ENCODE measurements around the gene TMEM179. TPM values are rescaled to one million over a fixed set of nuclear protein-coding genes. Genes with fewer than 3 reads are reported as not detected.
"Not testable (repeated sequence)": the region's sequence is repeated elsewhere in the genome, so short reads cannot be mapped to it uniquely, and the experiment has no call there.

The TMEM179 gene
- total RNA-seq, 3 donors from 2014 or later, result 0.64 to 8.4 (median 0.82) TPM

DNA sequence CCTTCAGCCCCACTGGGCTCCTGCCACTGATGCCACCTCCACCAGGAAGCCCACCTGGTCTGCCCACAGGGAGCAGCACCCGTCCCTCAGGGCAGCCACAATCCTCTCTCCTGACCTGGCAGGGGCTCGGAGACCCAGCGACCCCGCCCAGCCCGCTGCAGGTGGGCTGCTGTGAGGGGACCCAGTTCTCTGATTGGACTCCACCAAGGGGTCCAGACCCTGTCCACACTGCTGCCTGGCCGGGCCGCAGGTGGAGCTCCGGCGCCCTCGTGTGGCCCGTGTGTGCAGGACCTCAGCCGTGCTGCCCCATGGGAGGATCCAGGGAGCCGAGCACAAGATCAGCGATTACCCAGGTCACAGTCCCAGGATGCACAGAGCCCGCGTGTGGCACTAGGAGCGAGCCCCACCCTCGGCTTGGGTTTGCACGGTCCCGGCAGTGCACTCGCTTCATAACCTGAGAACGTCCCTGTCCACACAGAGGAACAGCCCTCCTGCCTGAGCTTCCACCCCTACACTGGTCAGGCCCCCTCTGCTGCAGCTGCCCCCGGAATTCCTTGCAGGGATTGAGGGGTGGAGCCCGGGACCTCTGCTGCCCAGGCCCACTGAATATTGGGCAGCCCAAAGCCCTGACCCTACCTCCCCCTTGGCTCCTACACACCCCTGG is 35.4 kb upstream of the TMEM179 start:
- Histone ChIP-seq H3K36me3 (ENCODE audit: low read depth) (no peaks in the 10 kb centered on the region), H3K4me1 (ENCODE audit: low read depth) (no peaks in the 10 kb centered on the region), H3K9me3 (no peaks in the 10 kb centered on the region), H3K4me3 (no peak overlapping the region)
- DNase-seq (peak in 2 of 3 donors; percentile 72 to 78), ATAC-seq (peak; percentile 90)
- intact Hi-C loops (cut with DNase I, micrococcal nuclease), result loop anchor here in 1 of 2 donors (10.0 kb wide), 1 partner anchor 505 kb away; the partner anchor contains the start of gene KIF26A
- peak; percentile 87 for TF ChIP-seq CTCF (IDR thresholded peaks at IDR 0.05)

DNA sequence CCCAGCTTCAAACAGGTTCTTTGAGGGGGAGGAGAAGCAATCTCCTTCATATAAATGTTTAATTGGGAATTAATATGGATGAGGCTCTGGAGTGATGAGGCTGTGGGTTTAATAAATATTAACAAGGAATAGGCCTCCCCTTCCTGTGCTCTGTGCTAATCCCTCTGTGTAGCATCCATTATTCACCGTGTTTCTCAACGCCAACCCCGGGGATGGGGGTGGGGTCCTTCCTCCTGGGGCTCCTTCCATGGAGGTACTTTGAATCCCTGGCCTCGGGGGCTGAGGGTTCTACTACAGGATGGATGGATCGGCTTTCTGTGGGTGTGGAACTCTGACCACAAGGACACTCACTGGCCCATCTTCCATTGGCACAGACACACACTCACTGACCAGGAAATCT is 34.9 kb upstream of the TMEM179 start:
- no peaks in the 10 kb centered on the region for H3K36me3 ChIP-seq (ENCODE audit: low read depth)
- intact Hi-C loops (cut with DNase I, micrococcal nuclease), result no loop called here
- DNase-seq, result no peak

DNA sequence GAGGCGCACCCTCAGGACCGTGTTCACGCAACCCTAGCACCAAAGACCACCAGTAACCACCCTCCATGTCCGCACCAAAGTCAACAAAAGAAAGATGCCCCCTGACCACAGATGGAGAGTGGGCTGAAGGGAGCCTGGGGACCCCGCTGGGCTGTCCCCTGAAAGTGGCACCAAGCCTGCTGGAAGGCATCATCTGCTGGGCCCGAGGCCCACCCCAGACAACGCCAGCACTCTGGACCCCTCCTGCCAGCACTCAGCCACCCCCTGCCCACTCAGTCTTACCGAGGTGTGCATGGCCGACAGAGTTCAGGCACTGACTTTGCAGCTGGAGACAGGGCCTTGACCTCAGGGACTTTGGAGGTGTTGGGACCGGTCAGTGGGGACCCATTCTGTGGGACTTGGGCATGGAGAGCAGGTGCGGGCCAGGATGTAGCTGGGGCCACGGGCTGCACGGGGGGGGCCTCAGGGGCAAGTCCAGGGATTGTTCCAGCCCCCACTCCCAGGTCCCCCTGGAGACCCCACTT is 34.4 kb upstream of the TMEM179 start:
- intact Hi-C loops (cut with DNase I, micrococcal nuclease), result no loop called here
- Histone ChIP-seq H3K9me3 (no peaks in the 10 kb centered on the region), H3K36me3 (ENCODE audit: low read depth) (no peaks in the 10 kb centered on the region), H3K4me1 (ENCODE audit: low read depth) (no peaks in the 10 kb centered on the region), H3K4me3 (no peak overlapping the region)
- no peak for TF ChIP-seq CTCF (IDR thresholded peaks at IDR 0.05)
- ATAC-seq (no peak), DNase-seq (no peak)

More for the DNA sequence above, 34.9 kb upstream of the TMEM179 start:
- no peaks in the 10 kb centered on the region for H3K9me3 ChIP-seq
- no peaks in the 10 kb centered on the region for H3K4me1 ChIP-seq (ENCODE audit: low read depth)
- TF ChIP-seq CTCF (IDR thresholded peaks at IDR 0.05), result no peak
- no peak for ATAC-seq
- H3K4me3 ChIP-seq, result no peak overlapping the region

- intact Hi-C loops (cut with DNase I, micrococcal nuclease), result no loop called here
- Histone ChIP-seq H3K9me3 (no peaks in the 10 kb centered on the region), H3K4me3 (no peak overlapping the region), H3K36me3 (ENCODE audit: low read depth) (no peaks in the 10 kb centered on the region), H3K4me1 (ENCODE audit: low read depth) (no peaks in the 10 kb centered on the region)
- no peak for TF ChIP-seq CTCF (IDR thresholded peaks at IDR 0.05)
- ATAC-seq (no peak), DNase-seq (no peak)
These were observed 33.6 kb upstream of the TMEM179 start for GRCh38 chr14:104638190-104638589.

- no peaks in the 10 kb centered on the region for H3K9me3 ChIP-seq
- intact Hi-C loops (cut with DNase I, micrococcal nuclease), result no loop called here
- H3K4me3 ChIP-seq, result no peak overlapping the region
- ATAC-seq (no peak), DNase-seq (no peak)
- no peak for TF ChIP-seq CTCF (IDR thresholded peaks at IDR 0.05)
- H3K4me1 ChIP-seq (ENCODE audit: low read depth), result no peaks in the 10 kb centered on the region
- H3K36me3 ChIP-seq (ENCODE audit: low read depth), result no peaks in the 10 kb centered on the region
These were observed 33.0 kb upstream of the TMEM179 start for GRCh38 chr14:104637546-104638003.

DNA sequence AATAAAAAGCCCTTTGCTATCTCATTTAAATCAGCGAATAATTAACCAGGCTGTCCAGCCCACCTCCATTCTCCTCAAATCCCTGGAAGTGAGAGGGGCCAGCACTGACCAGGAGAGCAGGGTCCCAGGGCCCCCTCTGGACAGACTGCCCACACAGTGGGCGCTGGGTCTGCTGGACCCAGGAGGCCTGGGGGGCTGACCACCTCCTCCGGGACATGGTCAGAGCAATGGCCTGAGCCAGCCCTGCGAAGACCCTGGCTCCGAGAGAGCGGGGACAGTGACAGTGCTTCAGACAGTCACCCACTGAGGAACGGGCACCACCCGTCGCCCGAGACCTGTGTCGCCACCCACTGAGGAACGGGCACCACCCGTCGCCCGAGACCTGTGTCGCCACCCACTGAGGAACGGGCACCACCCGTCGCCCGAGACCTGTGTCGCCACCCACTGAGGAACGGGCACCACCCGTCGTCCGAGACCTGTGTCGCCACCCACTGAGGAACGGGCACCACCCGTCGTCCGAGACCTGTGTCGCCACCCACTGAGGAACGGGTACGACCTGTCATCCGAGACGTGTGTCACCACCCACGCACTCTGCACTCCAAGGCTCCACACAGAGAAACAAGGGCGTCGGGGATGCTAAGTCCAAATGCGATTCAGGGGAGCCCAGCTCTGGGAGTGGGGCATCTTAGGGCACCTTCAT is 32.4 kb upstream of the TMEM179 start:
- H3K36me3 ChIP-seq (ENCODE audit: low read depth); intact Hi-C loops (cut with DNase I, micrococcal nuclease); H3K9me3 ChIP-seq; DNase-seq; H3K4me1 ChIP-seq (ENCODE audit: low read depth); H3K4me3 ChIP-seq; ATAC-seq: not testable (repeated sequence)

Data from mucosa of descending colon (tissue), 3 donors.